HG02885 (cell line): ENCODE data around the gene HKDC1.

Experiments used
- ATAC-seq: cut with Tn5 transposase; IDR thresholded peaks from one replicate; pipeline ENCODE4 v1.9.1; 2021; ENCODE audit warnings: mild to moderate bottlenecking; ENCODE audit not compliant: unreplicated experiment, poor library complexity

Gene HKDC1

DNA sequence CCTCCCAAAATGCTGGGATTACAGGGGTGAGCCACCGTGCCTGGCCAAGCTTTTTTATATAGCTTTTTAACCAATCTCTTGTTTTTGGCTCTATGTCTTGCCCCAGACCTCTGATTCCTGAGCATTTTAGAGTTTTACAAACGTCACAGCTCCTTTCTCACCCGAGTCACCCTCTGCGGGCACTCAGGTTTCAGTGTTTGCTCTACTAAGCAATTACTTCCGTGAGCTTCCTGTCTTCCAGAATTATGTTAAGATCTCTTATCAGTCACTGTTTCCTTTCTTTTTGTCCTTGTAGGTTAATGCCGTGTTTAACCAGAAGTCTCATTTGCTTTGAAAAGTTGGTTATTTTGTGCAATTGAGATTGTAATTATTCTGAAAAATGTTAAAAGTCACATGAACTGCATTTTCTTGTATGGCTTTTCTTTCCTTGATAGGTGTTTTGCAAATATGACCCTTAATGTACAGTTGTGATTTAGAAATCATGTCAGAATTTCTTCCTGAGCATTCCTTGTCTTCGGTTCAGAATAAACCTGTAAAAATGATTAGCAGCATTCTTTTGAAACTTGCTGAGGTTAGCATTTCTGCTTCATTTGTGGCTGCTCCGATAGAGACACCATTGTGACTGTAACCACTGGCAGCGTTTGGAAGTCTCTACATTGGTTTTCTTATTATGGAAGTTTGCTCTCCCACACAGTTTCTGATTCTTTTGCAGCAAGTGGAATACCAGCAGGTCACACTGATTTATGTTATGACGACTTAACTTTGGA lies 4.5 kb upstream of the HKDC1 start:
- no peak for ATAC-seq

DNA sequence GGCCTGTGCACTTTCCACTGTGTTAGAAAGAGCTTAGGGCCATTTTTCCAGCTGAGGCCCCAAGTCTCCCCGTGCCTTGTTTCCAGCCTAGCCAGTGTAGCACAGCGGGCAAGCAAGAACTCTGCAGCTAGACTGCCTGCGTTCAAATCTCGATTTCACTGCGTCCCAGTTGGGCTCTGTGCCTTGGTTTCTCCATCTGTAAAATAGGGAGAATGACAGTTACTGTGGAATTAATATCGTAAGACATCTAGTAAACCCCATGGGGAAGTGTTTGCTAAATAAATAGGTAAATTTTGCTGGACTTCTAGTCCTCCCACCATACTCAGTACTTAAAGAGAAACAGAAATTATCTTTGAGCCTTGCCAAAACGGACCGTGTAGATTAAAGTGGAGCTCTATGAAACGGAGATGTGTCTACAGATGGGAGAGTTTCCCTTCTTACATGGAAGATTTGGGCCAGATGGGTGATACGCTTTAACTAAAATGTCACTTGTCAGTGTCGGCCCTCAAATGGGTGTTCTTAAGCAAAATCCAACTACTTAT lies 3.5 kb upstream of the HKDC1 start:
- no peak for ATAC-seq

DNA sequence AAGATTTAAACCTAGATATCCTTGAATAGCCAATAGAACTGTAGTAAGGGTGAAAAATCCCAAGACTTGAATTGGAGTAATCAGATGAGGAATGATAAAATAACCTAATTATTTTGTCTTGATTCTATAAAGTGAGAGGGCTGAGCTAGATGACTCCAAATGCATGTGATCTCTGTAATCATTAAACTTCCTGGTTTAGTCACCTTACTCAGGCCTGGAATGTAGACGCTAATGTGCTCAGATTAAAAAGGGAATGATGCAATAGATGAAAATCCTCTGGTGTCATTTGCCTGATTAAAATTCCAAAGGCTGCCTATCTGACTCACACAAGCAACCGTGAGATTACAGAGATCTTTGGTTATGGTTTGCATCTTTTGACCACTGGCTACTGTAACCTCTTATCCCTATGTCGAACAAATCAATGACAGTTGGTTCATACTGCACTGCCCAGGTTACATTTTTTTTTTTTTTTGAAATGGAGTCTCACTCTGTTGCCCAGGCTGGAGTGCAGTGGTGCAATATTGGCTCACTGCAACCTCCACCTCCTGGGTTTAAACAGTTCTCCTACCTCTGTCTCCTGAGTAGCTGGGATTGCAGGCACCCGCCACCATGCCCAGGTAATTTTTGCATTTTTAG lies 2.9 kb upstream of the HKDC1 start:
- no peak for ATAC-seq

DNA sequence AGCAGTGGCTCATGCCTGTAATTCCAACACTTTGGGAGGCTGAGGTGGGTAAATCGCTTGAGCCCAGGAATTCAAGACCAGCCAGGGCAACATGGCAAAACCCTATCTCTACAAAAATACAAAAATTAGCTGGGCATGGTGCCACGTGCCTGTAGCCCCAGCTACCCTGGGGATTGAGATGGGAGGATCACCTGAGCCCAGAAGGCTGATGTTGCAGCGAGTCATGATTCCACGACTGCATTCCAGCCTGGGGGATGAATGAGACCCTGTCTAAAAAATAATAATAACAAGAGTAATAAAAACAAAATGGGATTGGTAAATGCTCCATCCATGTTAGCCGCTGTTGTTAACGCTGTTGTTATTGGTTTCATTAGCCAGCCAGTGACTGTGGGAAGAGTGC lies 1.3 kb upstream of the HKDC1 start:
- no peak for ATAC-seq

DNA sequence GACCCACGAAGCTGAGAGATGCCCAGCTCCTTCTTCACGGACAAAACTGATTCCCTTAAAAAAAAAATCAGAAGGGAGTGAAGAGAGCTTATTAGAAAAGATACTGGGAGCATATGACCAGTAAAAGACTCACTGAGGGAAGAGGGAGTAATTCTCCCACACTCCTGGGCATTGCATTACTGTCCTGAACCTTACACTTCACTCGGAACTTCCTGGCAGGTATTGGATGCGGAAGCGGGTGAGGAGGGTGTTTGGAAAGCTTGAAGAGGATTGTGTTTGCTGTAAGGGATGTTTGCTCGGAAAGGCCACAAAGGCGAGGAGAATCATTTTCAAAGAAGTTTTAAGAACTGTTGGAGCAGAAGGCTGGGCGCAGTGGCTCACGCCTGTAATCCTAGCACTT lies 375 bp downstream of the HKDC1 start:
- no peak for ATAC-seq

DNA sequence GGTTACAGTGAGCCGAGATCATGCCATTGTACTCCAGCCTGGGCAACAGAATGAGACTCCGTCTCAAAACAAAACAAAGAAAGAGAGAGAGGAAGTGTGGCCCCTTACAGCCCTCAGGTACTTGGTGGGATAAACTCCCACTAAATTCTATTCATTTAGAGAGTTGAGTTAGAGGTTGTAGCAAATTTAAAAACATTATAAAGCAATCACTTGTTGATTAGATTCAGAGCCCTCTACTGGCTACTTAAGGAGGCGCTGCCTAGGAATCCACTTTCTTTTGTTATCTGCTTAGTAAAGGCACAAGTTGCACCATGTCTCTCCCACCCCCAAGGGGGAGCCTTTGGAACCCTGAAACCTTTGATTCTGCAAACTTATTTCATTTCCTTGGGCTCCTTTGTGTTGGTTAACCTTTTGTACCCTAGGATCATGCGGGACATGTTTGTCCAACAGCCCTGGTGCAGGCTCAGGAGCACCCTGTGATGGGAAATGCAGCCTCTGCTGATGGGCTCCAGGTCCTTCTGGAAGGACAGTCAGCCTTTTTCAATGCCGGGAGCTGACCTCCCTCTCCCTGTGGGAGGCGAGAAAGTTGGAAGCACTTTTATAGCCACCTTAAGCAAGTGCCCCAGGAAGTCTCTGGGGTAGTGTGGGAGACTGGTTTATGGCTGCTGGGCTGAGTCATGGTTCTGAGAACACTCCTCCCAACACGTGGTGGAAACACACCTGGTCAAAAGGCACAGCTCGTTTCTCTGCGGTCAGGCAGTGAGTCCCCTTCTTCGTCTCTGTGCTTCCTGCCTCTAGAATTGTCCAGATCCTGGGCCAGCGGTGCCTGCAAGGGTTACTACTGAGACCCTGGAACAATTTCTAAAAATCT lies 2.3 kb downstream of the HKDC1 start:
- peak; percentile 97 for ATAC-seq

DNA sequence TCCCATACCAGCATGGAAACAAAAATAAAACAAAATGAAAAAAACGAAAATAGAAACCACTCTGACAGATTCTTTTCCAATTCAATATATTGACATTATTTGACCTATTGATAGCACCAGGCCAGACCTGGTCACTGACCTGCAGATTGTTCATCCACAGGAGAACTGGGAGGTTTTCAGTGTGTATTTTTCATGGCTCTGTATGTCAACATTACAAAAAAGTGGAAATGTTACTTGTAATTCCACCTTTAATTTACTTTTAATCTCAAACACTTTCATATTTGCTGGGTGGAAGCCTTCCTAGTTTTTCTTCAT lies 2.9 kb downstream of the HKDC1 start:
- no peak for ATAC-seq

DNA sequence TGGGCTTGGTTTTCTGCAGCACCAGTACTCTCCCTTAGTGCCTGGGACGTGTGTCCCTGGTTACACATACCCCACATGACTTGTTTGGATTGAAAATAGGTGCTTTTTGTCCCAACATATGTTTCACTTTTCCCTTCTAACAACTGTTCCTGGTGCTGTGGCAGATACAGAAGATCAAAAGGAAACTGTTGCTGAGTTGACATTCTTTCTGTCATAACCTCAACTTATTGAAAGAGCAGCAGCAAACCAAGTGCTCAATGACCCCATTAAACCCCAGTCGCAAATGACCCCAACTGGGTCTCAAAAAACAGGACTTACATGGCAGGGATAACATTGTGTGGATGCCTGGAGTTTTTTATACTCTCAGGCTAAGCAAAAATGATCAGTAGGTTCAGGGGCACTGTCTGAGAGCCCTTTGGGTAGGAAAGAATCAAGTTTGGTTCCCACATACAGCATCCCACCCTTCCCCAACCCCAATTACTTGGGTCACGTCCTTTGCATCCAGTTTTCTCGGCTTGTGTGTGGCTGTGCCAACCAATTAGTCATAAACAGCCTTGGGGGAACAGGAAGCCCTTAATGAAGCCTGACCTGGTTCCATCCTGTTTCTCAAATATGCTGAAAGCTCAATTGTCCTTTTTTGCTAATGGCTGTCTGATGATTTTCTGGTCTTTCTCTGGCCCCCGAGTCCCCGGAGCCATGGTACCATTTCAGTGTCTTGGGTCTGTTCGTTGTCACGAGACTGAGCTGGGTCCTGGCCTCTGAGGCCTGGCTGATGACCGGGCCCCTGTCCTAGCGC lies 4.9 kb downstream of the HKDC1 start:
- ATAC-seq, result no peak

DNA sequence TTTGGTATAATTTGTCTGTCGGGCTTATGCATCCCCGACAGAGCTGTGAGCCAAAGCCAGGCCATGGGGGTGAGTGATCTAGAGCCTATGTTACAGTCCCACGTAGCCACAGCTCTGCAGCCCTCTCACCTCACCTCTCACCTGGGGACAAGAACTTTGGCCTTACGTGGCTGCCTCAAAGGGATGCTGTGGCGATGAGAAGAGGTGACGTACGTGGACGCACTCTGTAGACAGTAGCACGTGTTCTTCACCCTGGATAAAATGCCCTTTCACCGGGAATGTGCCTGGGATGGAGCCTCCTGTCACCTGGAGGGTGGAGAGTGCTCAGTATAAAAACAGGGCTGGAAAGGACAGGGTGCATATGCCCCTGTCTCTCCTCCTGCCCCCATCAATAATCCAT lies 5.5 kb downstream of the HKDC1 start:
- ATAC-seq, result no peak

DNA sequence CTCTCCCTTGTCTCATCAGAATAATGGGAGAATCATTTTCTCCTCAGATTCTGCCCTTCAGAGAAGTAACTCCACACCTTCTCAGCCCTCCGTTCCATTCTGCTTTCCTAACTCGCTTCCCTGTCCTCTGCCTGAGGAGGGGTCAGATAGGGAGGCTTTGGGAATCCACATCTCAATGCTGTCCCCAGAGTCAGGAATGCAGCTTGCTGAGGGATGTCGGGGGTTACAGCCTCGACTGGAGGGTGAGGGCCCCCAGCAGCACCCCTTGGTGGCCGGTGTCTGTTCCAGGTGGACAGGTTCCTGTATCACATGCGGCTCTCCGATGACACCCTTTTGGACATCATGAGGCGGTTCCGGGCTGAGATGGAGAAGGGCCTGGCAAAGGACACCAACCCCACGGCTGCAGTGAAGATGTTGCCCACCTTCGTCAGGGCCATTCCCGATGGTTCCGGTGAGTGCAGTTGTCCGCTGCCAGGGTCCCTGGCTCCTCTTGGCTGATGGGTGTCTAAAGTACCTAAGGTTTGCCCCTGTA lies 6.9 kb downstream of the HKDC1 start:
- no peak for ATAC-seq

DNA sequence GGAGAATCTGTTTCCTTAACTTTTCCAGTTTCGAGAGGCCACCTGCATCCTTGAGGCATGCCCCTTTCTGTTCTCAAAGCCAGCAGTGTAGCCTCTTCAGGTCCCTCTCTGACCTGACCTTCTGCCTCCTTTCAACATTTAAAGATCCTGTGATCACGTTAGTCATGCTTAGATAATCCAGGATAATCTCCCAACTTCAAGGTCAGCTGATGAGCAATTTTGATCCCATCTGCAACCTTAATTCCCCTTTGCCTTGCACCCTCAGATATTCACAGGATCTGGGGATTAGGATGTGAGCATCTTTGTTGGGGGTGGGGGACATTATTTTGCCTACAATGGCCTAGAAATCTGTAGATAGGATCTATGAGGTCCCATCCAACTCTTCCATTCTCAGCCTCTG lies 8.0 kb downstream of the HKDC1 start:
- ATAC-seq, result no peak

DNA sequence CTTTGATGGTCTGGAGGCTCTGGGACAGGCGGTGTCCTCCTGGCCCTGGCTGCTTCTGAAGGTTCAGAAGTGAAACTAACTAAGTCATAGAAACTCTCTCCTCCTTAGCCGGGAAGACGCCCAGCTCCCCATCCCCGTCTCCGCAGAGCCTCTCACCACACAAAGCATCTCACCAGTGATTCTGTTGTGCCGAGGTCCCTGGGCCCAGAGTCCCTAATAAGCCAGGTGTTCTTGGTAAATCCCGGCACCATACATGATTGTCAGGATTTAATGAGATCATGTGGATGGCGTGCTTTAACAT lies 9.4 kb downstream of the HKDC1 start:
- no peak for ATAC-seq

DNA sequence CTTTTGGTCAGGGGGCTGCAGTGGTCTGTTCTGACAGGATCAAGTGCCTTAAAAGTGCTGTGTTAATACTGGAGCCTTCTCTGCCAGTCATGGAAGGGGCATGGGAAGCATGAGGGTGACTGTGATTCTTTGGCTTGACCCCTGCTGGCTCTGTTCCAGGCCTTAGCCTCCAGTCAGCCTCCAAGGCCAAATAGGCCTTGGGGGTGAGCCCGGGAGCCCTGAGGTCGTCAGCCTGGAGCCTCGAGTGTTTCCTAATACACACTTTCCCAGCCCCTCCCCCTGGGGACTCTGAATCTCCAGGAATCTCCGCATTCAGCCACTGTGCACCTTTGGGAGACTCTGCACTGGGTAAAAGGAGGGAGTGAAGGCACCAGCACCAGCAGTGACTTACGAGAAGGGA lies 10.0 kb downstream of the HKDC1 start:
- no peak for ATAC-seq

DNA sequence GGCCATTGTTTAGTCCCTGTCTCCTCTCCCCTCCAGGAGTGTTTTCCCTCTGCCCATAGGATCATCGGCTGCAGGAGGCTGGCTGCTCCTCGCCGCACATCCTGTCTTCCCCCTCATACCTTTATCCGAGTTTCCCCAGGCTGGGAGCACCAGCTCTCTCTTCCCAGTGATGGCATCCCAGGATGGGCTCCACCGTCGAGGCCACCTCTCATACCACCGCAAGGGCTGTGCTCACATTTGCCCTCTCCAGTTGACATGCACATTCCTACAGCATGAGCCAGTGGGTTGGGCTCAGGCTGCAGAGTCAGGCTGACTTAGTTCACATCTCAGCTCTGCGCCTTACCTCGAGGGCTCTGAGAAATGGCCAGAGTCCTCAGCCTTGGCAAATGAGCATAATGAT lies 12.1 kb downstream of the HKDC1 start:
- ATAC-seq, result no peak

DNA sequence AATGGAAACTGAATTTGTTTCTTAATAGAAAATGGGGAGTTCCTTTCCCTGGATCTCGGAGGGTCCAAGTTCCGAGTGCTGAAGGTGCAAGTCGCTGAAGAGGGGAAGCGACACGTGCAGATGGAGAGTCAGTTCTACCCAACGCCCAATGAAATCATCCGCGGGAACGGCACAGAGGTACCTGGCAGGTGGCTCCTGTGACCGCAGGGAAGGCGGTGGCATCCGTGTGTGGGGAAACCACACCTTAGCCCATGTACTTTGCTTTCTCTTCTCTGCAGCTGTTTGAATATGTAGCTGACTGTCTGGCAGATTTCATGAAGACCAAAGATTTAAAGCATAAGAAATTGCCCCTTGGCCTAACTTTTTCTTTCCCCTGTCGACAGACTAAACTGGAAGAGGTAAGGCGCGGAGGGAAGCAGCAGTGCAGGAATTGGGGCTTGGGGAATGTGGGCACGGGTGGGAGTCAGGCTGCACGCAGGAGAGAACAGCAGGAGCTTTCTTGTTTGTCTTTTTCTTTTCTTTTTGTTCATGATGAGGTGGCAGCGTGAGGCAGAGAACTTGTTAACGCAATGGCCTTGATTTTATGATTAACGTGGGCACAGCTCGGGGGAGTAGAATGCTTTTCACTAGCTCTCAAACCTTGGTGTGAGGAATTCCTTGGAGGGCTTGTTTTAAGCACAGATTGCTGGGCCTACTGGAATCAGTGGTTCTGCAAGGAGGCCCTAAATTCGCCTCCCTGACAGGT lies 12.8 kb downstream of the HKDC1 start:
- ATAC-seq, result no peak

DNA sequence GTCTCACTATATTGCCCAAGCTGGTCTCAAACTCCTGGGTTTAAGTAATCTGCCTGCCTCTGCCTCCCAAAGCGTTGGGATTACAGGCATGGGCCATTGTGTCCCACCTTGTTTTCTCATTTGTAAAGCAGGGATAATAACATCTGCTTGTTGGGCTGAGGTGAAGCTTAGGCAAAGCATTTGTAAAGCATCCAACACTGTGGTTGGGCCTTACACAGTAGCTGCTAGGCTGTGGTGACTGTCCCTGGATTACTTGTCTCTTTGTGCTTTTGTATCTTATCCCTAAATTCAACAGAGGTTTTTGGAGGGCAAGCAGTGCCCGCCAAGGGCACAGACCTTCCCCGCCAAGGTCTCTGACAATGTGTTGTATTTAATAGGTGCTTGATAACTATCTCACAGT lies 14.3 kb downstream of the HKDC1 start:
- no peak for ATAC-seq

DNA sequence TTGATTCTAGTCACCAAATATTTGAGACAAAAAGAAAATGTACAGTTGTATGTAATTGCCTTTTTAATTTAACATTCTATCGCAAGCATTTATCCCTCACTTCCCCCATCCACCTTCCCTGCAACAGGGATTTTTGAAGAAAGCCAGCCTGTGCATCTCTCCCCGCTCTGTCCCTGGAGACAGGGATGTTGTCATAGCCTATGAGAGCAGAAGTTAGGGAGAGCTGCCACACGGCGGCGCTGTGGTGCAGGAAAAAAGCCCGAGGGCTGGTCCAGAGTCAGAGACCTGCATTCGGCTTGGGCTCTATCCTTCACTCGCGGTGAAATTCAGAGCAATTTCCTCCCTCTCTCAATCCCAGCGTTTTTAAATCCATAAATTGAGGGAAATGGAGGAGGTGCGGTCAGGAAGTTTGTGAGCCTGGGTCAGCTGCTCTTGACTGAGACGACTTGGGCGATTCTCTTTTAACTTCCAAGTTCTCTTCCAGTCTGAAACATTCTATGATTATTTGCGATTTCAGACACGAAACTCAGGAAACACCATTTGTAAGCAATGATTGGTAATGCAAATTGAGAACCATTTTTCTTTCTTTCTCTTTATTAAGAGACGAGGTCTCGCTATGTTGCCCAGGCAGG lies 17.5 kb downstream of the HKDC1 start:
- peak; percentile 90 for ATAC-seq

DNA sequence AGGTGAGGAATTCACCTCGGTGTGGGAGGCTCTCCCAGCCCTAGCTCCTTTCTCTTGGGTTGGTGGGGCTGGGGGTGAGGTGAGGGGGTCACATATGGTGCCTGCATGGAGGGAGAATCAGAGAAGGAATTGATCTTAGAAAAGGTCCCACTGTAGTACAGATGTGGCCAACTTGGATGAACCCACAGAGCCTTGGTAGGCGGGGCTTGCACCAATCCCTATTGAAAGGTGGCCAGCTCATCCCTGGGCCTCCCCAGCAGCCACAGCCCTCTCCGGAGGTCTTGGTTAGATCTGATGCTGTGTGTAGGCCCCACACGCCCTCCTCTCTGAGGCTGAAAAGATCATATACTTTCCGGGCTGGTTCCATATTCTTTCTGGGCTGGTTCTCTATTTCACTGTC lies 19.0 kb downstream of the HKDC1 start:
- ATAC-seq, result no peak

DNA sequence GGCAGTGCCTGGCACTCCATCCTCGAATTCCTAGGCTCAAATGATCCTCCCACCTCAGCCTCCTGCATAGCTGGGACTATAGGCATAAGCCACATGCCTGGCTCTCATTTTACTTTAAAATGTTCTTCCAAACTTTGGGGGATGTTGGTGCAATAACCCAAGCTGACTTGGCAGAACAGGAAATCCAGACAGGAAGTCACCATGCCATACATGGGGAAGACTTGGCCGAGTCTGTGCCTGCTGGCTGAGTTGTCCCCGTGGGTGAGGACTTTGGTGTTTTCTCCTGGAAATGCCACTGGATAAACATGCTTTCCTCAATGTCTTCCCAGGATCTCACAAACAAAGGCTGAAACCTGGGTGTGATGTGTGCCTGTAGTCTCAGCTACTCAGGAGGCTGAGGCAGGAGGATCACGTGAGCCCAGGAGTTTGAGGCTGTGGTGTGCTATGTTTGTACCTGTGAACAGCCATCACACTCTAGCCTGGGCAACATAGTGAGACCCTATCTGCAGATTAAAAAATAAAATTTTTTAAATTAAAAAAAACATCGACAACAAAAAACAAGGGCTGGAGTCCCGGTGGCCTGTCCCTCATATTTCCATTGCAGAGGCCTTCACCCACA lies 19.8 kb downstream of the HKDC1 start:
- ATAC-seq, result no peak
